Endothelial cell of umbilical vein (primary cell): Measurements from ENCODE around the gene OAF. TPM values are rescaled to one million over a fixed set of nuclear protein-coding genes. Genes with fewer than 3 reads are reported as not detected.

ENCODE experiments used
- BruUV-seq: library from RNA; stranded (reverse); fragments of 400-500 nt; replicated peaks from 2 replicates; lab custom pipeline; 2021; lab: Mats Ljungman, UMichigan
- CTCF ChIA-PET: fragments of 300-600, 350-600 bp; sonication (Branson Sonifier 250); formaldehyde crosslinking; loops from one replicate; lab custom pipeline; 2021; ENCODE audit warnings: antibody characterized with exemption, inconsistent platforms; lab: Charles Lee
- POLR2A ChIA-PET: fragments of 300-600, 350-600 bp; sonication (Branson Sonifier 250); formaldehyde crosslinking; loops from one replicate; lab custom pipeline; 2021; ENCODE audit warnings: antibody characterized with exemption, inconsistent platforms; lab: Charles Lee
- DNase-seq: peaks from one replicate; pipeline ENCODE4 v3.0.0-alpha.2; 2011; ENCODE audit warnings: low read depth, low spot score
- FAIRE-seq: peaks from 2 replicates; lab custom pipeline; 2011; peaks lifted over from hg19 to GRCh38; lab: Jason Lieb, UNC
- H2AFZ ChIP-seq: 2 replicates; pipeline ENCODE4 v1.6.0; 2012; ENCODE audit warnings: low read depth, low read length, control low read depth, inconsistent platforms
- H3K27ac ChIP-seq: 2 replicates; pipeline ENCODE4 v1.5.1; 2011; ENCODE audit warnings: low read depth, mild to moderate bottlenecking, control low read depth, low read length, moderate library complexity; ENCODE audit not compliant: insufficient read depth
- H3K27me3 ChIP-seq, 2 experiments: 2 replicates each; pipeline versions ENCODE4 v1.6.0 to v1.6.1; 2011; ENCODE audit warnings: low read length in 2 of 2, mixed read lengths in 1 of 2; ENCODE audit not compliant: control insufficient read depth in 2 of 2, insufficient read depth in 2 of 2
- H3K36me3 ChIP-seq, 2 experiments: 2 replicates in 1 of 2; 3 replicates in 1 of 2; pipeline ENCODE4 v1.5.1; 2011; ENCODE audit warnings: low read length in 2 of 2, mild to moderate bottlenecking in 1 of 2, moderate library complexity in 1 of 2; ENCODE audit not compliant: control insufficient read depth in 2 of 2, insufficient read depth in 2 of 2; ENCODE audit errors: extremely low read depth in 1 of 2
- H3K4me1 ChIP-seq: 3 replicates; pipeline ENCODE4 v1.5.1; 2011; ENCODE audit warnings: mild to moderate bottlenecking, low read length; ENCODE audit not compliant: control insufficient read depth, insufficient read depth; ENCODE audit errors: extremely low read depth
- H3K4me2 ChIP-seq: 2 replicates; pipeline ENCODE4 v1.6.1; 2011; ENCODE audit warnings: low read length, control low read depth, mixed read lengths; ENCODE audit not compliant: insufficient read depth
- H3K4me3 ChIP-seq, 3 experiments: fragments of 200-600 bp in 1 of 3; sonication (generic), shearing (Covaris generic) in 1 of 3; replicated peaks in 1 of 3; 2 replicates each; pipeline ENCODE4 v1.5.1; 2011 to 2016; ENCODE audit warnings: control low read depth in 3 of 3, low read length in 3 of 3, mild to moderate bottlenecking in 2 of 3, inconsistent platforms in 1 of 3, low read depth in 1 of 3, moderate library complexity in 1 of 3; ENCODE audit not compliant: insufficient read depth in 1 of 3
- H3K79me2 ChIP-seq: 2 replicates; pipeline ENCODE4 v1.6.0; 2012; ENCODE audit warnings: low read length, inconsistent platforms; ENCODE audit not compliant: control insufficient read depth, insufficient read depth
- H3K9ac ChIP-seq: replicated peaks from 2 replicates; pipeline ENCODE3; 2011; ENCODE audit warnings: low read length, control low read depth; ENCODE audit not compliant: insufficient read depth; ENCODE audit errors: extremely low read depth
- H3K9me1 ChIP-seq: replicated peaks from 3 replicates; pipeline ENCODE4 v1.6.0; 2011; ENCODE audit warnings: mild to moderate bottlenecking, low read length; ENCODE audit not compliant: control insufficient read depth, insufficient read depth; ENCODE audit errors: extremely low read depth
- H3K9me3 ChIP-seq: replicated peaks from 2 replicates; pipeline ENCODE4 v1.5.1; 2012; ENCODE audit warnings: low read length, inconsistent platforms; ENCODE audit not compliant: control insufficient read depth, insufficient read depth
- H4K20me1 ChIP-seq: replicated peaks from 2 replicates; pipeline ENCODE3; 2011; ENCODE audit warnings: mild to moderate bottlenecking, low read length; ENCODE audit not compliant: control insufficient read depth, insufficient read depth; ENCODE audit errors: extremely low read depth
- EZH2 ChIP-seq: IDR thresholded peaks from 2 replicates; pipeline ENCODE4 v1.6.1; 2012; ENCODE audit warnings: borderline replicate concordance, low read depth, mild to moderate bottlenecking, moderate library complexity, low read length, inconsistent platforms; ENCODE audit not compliant: severe bottlenecking
- FOS ChIP-seq: IDR thresholded peaks from 2 replicates; pipeline ENCODE4 v1.6.1; 2011; ENCODE audit warnings: mild to moderate bottlenecking, low read length, moderate library complexity, borderline replicate concordance; ENCODE audit not compliant: insufficient read depth
- GATA2 ChIP-seq: IDR thresholded peaks from 2 replicates; pipeline ENCODE4 v1.7.0; 2011; ENCODE audit warnings: low read depth, mild to moderate bottlenecking, moderate library complexity, mixed read lengths, low read length; ENCODE audit not compliant: insufficient read length, insufficient read depth
- JUN ChIP-seq: IDR thresholded peaks from 2 replicates; pipeline ENCODE4 v1.6.1; 2011; ENCODE audit warnings: borderline replicate concordance, low read depth; ENCODE audit not compliant: insufficient read length, insufficient read depth
- MAX ChIP-seq: IDR thresholded peaks from 2 replicates; pipeline ENCODE4 v1.6.1; 2011; ENCODE audit not compliant: insufficient read depth, insufficient read length
- MYC ChIP-seq: IDR thresholded peaks from one replicate; pipeline ENCODE4 v1.6.1; 2011; ENCODE audit warnings: mild to moderate bottlenecking, low read depth, low read length
- POLR2A ChIP-seq: IDR thresholded peaks from 2 replicates; pipeline ENCODE4 v1.6.1; 2012; ENCODE audit warnings: low read depth, mild to moderate bottlenecking, control low read depth, low read length
- POLR2AphosphoS5 ChIP-seq: IDR thresholded peaks from 2 replicates; pipeline ENCODE4 v1.6.1; 2012; ENCODE audit warnings: low read depth, mild to moderate bottlenecking, control low read depth, low read length, moderate library complexity; ENCODE audit not compliant: insufficient read depth
- dilution Hi-C: fragments of 300-500 bp; cut with MboI; formaldehyde crosslinking; loops from one replicate; pipeline ENCODE4 v1.15.0; 2019; ENCODE audit warnings: low sequenced_read_pairs; ENCODE audit not compliant: extremely low pct_ligation_motif_present
- intact Hi-C: fragments of 100-400 bp; cut with micrococcal nuclease; formaldehyde crosslinking; loops from one replicate; pipeline ENCODE4 v1.10.0; 2022
- polyA plus RNA-seq, 4 experiments: library from polyadenylated mRNA; depleted of rRNA in 3 of 4; stranded (reverse) in 3 of 4; unstranded in 1 of 4; fragments of >200 nt; gene quantifications; 2 replicates each; pipeline versions ENCODE4 v1.2.1 to v1.2.3, GENCODE V29; 2011 to 2012; ENCODE audit warnings: missing spikeins in 1 of 4
- total RNA-seq: library from RNA; stranded (reverse); gene quantifications from 2 replicates; pipeline ENCODE4 v1.2.3, GENCODE V29; 2021
- TF ChIP-seq, protein P1 (sequence below), 2 donors: IDR thresholded peaks; 1 replicate in 1 of 2; 2 replicates in 1 of 2; pipeline ENCODE4 v1.5.1; 2011; ENCODE audit warnings: low read length in 2 of 2, mild to moderate bottlenecking in 2 of 2, moderate library complexity in 2 of 2, control low read depth in 1 of 2, inconsistent platforms in 1 of 2, low read depth in 1 of 2; ENCODE audit not compliant: insufficient read depth in 1 of 2; ENCODE audit errors: extremely low read depth in 1 of 2

OAF gene
- total and polyA plus RNA-seq, 2 donors (not counting 3 experiments of a cell fraction or from before 2014, with no cell fraction given): 32.1 to 33.8 TPM

DNA sequence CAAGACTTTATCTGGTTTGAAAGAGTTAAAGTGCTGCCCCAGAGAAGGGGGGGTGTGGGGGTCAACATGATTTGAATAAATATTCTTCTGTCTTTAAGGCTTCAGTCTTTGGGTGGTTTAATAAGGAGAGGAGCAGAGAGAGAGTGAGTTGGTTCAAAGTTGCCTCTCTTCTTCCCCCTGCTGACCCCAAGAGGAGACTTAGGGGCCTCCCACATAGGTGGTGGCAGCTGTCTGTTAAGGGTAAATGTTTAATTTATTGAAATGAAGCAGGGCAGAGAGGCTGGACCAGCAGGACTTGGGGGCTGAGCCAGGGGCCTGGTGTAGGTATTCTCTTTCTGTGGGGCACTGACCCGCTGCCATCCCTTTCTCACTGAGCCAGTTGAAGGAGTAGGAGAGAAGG is 34.6 kb downstream of the OAF start:
- DNase-seq (no peak), FAIRE-seq (no peak)
- Histone ChIP-seq H2AFZ (no peak overlapping the region), H3K9ac (no peak overlapping the region), H3K9me1 (no peaks in the 10 kb centered on the region), H4K20me1 (no peaks in the 10 kb centered on the region), H3K79me2 (no peaks in the 10 kb centered on the region), H3K4me1 (peaks cover 4% of the 10 kb centered on the region), H3K27ac (no peak overlapping the region), H3K4me3 (no peak overlapping the region), H3K27me3 (peaks cover 42 to 51% of the 10 kb centered on the region in 2 experiments), H3K36me3 (no peaks in the 10 kb centered on the region), H3K9me3 (no peaks in the 10 kb centered on the region), H3K4me2 (no peak overlapping the region)
- ChIA-PET POLR2A (no interaction called here), CTCF (interaction anchor here (0.5 to 1.4 kb wide), 3 partner anchors 9 to 686 kb away, joined by 3 to 4 read pairs (median 3); no protein-coding TSS in a partner anchor)
- BruUV-seq: no TSS peak
- intact Hi-C loops (no loop called here), dilution Hi-C loops (no loop called here)
- TF ChIP-seq JUN: no peak

DNA sequence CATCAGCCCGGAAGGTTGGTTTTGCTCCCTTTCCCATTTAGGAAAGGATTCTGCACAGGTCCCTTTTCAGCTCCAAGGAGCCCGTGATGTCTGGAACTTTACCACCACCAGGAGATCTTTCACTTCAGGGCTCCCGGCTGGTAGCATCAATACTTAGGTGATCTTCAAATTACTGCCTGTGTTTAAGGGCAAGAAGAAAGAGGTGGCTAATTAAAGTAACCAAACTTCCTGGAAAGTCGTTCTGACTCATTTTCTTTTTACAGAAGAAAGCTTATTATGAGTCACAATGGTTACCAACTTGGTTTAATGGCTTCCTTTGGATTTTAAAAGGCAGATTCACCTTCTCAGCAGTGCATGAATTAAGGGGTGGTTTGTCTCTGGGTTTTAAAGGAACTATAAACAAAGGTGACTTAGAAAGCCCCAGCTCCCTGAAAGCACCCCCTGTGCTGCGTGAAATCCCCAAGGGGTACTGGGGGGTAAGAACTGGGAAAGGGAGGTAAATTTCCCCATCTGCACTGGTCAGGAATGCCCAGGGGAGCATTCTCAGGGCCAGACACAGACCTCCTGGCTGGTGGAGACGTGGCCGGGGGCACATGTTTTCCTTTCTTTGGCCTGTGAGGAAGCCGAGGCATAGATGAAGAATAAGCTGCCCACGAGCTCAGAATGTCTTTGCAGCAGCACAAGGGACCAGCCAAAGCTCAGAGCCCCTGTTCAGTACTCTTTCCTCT is 37.9 kb downstream of the OAF start:
- intact Hi-C loops (no loop called here), dilution Hi-C loops (no loop called here)
- Histone ChIP-seq H4K20me1 (no peaks in the 10 kb centered on the region), H3K27me3 (peaks cover 26 to 37% of the 10 kb centered on the region in 2 experiments), H3K4me1 (peaks cover 4% of the 10 kb centered on the region), H3K9ac (no peak overlapping the region), H3K9me1 (no peaks in the 10 kb centered on the region), H3K4me3 (no peak overlapping the region), H3K9me3 (no peaks in the 10 kb centered on the region), H3K4me2 (no peak overlapping the region), H3K36me3 (no peaks in the 10 kb centered on the region), H3K27ac (no peak overlapping the region), H2AFZ (no peak overlapping the region), H3K79me2 (no peaks in the 10 kb centered on the region)
- no peak for DNase-seq
- CTCF ChIA-PET: interaction anchor here (0.8 to 4.6 kb wide), 8 partner anchors 9 to 554 kb away, joined by 3 to 33 read pairs (median 5); no protein-coding TSS in a partner anchor
- no TSS peak for BruUV-seq
- no peak for TF ChIP-seq GATA2
- TF ChIP-seq MAX: no peak
- no peak for TF ChIP-seq EZH2
- TF ChIP-seq POLR2AphosphoS5: no peak
- no peak for TF ChIP-seq POLR2A
- TF ChIP-seq, protein P1, sequence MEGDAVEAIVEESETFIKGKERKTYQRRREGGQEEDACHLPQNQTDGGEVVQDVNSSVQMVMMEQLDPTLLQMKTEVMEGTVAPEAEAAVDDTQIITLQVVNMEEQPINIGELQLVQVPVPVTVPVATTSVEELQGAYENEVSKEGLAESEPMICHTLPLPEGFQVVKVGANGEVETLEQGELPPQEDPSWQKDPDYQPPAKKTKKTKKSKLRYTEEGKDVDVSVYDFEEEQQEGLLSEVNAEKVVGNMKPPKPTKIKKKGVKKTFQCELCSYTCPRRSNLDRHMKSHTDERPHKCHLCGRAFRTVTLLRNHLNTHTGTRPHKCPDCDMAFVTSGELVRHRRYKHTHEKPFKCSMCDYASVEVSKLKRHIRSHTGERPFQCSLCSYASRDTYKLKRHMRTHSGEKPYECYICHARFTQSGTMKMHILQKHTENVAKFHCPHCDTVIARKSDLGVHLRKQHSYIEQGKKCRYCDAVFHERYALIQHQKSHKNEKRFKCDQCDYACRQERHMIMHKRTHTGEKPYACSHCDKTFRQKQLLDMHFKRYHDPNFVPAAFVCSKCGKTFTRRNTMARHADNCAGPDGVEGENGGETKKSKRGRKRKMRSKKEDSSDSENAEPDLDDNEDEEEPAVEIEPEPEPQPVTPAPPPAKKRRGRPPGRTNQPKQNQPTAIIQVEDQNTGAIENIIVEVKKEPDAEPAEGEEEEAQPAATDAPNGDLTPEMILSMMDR (IDR thresholded peaks at IDR 0.05; ENCODE audit: extremely low read depth in 1 of 2, insufficient read depth in 1 of 2, low read depth in 1 of 2, low read length in 2 of 2): no peak
- no peak for TF ChIP-seq MYC
- peak; percentile 73 for TF ChIP-seq JUN
- peak; percentile 82 for TF ChIP-seq FOS
- POLR2A ChIA-PET: no interaction called here
- peak; percentile 85 for FAIRE-seq
